Measurements from ENCODE around the gene ZCCHC24.

Gene ZCCHC24

GRCh38 chr10:79410315-79411094 lies 34.9 kb downstream of the ZCCHC24 start:
- no peak for DNase-seq (ENCODE audit: low read depth)

DNA sequence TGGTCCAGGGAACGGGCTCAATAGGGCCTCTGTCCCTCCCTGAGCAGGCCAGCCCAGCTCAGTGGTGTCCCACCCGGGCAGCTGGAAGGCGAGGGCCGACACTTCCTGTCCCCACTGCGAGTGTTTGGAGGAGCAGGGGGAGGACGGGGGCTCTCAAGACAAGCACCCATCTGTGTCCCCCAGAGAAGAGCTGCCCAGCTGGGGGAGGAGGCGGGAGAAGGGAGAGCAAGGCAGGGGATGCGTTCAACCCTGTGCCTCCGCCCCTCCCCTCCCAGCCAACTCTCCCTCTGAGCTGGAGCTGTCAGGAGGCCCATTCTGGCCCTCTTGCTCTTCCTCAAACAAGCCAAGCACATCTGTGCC lies 35.7 kb downstream of the ZCCHC24 start:
- no peak for DNase-seq (ENCODE audit: low read depth)

GRCh38 chr10:79409038-79409725 lies 36.2 kb downstream of the ZCCHC24 start:
- DNase-seq (ENCODE audit: low read depth), result no peak

DNA sequence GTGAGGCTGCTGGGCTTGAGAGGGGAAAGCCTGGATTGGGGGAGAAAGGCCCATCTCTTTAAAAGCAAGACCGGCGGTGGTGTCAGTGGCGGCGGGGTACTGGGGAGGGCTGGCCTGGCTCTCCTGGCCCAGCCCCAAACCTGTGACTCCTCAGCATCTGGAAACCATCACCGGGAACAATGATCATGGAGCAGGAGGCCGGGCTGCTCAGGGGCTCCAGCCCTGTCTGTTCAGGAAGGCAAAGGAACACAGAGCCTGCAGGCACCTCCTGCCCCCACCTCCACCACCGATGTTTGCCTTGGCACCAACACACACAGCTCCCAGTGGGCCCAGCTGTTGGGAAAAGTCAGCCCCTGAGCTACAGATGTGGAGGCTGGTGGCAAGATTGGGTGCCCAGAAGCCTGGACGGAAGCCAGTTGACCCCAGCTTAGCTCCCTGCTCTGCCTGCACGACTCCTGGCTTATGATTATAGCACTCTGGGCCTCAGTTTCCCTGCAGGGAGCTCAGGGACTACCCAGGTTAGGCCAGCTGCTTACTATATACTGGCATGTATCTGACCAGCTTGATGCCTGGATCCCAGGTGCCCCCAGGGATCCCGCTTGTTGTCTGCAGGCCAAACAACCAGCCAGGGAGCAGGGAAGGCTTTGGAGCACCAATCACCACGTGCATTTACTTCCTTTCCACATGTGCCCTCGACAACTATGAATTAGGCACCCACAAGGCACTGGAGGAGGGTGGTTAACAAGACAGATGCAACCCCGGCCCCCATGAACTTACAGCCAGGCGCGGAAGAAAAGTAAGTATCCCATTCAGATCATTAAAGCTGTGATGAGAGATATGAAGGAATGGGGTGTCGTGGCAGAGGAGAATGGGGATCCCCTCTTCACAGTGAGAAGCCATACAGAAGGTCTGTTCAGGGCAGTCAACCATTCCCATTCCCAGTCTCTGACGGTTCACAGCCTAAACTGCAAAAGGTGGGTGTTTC lies 37.3 kb downstream of the ZCCHC24 start:
- DNase-seq (ENCODE audit: low read depth), result no peak

DNA sequence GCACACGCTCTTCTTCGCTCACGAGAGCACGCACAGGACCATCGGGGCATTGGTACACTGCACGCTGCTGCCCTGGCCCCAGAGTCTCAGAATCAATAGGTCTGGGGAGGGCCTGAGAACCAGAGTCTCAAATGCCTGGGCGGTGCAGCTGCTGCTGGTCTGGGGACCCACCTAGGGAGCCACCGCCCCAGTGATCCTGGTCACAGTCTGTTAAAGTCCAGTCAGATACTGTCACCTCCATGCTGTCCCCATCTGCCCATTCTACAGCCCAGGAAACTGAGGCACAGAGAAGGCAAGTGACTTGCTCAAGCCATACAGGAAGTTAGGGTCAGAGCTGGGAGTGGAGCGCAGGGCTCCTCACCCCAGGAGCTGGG lies 38.0 kb downstream of the ZCCHC24 start:
- no peak for DNase-seq (ENCODE audit: low read depth)

- no peak for DNase-seq (ENCODE audit: low read depth)
Observed at GRCh38 chr10:79406683-79407422, 38.6 kb downstream of the ZCCHC24 start.

DNA sequence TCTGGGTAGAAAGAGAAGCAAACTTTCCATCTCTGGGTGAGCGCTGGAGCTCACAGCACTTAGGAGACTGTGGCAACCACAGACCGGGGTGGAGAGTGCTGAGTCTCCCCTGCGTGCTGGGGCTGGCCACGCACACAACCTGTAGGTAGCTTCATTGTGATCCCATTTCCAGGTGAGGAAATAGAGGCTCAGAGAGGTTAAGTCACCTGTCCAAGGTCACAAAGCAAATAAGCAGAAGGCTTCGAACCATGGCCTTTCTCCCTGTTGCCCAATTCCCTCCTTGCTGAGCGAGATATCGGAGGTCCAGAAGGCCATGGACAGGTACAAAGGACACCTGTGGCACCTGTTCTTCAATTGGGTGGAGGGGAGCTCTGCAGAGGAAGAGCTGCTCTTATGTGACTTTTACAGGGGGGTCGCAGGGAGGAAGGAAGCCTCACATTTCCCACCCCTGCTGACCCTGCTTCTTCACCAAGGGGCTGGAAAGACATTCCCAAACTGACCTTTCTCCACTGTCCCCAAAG lies 39.4 kb downstream of the ZCCHC24 start:
- no peak for DNase-seq (ENCODE audit: low read depth)

DNA sequence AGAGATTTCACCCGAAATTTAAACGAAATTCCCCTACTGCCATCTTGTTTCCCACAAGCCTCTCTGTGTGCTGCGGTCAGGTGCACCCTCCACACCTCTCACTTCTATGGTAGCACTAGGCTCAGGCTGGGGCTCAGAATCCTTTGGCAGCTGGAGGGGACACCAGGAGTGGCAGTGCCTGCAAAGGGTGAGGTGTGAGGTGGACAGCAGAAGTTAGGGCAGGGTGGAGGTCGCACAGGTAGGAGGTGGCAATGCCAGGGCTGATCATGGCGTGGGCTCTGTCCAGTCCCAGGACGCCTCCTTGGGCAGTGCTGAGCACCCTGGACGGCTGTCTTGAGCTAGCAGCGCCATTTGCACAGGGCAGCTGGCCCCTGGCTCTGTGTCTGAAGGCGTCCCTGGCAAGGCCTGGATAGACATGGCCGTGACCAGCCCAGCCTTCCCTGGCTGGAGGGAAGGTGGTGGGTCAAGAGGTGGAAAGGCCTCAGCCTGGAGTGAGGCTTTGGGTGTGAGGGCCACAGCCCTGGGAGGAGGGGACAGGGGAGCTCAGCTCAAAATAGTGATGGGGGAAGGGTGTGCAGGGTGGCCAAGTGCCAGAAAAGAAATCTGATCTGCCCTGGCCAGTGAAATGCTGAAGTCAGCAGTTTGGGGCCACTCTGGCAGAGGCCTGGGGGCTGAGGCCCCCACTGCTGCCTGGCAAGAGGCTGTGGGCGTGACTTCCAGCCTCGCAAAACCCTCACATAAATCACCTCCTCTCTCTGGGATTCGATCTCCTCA lies 40.0 kb downstream of the ZCCHC24 start:
- no peak for DNase-seq (ENCODE audit: low read depth)

DNA sequence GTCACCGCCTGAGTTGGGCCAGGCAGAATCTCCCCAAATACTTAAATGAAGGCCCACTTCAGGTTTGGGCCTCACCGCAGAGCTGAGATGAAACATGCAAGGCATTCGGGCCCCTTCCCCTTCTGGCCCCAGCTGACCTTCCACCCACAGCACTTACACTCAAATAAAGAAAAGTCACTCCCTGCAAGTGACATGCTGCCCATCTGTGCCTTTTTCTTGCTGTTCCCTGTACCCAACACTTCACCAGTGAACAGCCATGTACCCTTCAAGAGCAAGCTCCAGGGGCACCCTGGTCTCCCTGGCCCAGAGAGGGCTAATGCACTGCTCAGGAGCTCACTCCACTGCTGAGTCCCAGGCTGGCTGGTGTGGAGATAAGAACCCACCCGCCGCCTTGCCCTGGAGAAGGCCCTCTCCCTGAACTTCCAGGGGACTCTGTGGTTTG lies 40.7 kb downstream of the ZCCHC24 start:
- no peak for DNase-seq (ENCODE audit: low read depth)

GRCh38 chr10:79404231-79404609 lies 41.2 kb downstream of the ZCCHC24 start:
- DNase-seq (ENCODE audit: low read depth), result no peak

DNA sequence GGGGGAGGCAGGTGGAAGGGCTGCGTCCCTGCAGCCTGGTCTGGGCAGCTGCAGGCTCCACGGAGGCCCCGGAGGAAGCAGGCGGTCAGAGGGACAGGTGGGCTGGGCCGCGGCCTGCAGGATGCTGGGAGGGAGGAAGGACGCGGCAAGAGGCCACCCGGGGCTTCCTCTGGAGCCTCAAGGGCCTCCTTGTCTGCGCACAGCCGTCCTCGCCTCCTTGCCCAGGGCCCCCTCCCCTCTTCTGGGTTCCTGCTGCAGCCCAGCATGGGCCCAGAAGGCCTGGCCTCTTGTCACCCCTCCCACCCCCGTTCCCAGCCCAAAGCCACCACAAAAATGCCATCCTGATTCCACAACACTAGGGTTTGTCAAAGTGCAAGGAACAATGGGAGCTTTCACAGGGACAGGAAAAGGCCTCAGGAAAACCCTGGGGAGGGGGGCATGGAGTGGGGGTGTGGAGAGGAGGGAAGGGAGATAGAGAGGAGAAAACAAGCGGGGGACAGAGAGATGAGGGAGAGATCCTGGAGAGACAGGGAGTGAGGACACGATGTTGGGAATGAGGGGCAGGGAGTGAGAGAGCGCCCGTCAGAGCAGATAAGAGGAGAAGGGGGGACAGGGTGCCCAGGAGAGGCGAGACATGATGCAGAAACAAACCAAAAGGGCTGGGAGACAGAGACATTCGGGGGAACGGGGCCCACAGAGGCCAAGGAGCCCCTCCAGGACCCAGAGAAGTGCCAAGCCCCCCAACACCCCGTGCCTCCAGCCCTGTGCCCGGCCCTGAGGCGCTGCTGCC lies 41.8 kb downstream of the ZCCHC24 start:
- no peak for DNase-seq (ENCODE audit: low read depth)

- no peak for DNase-seq (ENCODE audit: low read depth)
Observed at GRCh38 chr10:79402951-79403350, 42.5 kb downstream of the ZCCHC24 start.

DNA sequence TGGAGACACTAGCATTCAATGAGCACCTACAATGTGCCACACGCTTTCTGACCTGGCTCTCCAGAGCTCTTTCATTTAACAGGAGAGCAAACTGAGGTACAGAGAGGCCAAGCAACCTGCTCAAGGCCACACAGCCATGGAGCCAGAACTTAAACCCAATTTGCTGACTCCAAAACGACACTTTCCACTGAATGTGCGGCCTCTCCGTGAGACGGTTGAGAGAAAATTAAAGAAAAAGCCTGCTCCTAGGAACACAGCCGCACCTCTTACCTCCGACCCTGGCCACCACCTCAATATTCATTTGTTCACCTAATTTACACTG lies 42.8 kb downstream of the ZCCHC24 start:
- DNase-seq (ENCODE audit: low read depth), result no peak

- no peak for DNase-seq (ENCODE audit: low read depth)
Observed at GRCh38 chr10:79401015-79401921, 44.2 kb downstream of the ZCCHC24 start.

GRCh38 chr10:79400146-79401004 lies 45.0 kb downstream of the ZCCHC24 start:
- DNase-seq (ENCODE audit: low read depth), result no peak

DNA sequence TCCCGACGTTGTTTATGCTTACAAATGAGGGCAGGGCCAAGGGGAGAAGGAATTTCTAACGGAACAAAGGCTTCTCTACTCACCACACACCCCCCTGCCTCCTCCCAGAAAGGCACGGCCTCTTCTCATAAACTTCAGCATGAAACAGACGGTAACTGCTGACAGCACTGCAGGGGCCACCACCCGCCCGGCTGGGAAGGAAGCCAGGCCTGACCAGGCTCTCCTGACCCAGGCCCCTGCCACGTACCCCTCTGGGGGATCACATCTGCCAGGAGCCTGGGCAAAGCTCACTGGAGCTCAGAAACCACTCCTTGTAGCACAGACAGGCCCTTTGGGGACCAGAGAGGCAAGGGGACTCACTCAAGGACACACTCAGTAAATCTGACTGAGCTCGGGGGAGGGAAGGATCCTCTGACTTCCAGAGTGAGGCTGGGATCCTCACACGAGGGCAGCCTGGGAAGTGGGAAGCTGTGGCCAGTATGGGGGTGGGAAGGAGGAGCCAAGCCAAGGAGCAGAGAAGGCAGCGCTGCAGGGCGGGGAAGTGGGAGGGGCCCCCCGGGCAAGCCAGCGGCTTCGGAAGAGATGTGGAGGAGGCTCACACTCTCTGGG lies 46.1 kb downstream of the ZCCHC24 start:
- DNase-seq (ENCODE audit: low read depth), result no peak

- DNase-seq (ENCODE audit: low read depth), result no peak
Observed at GRCh38 chr10:79398642-79399041, 46.8 kb downstream of the ZCCHC24 start.
